ENCODE measurements around the gene HOXA10.

DNA sequence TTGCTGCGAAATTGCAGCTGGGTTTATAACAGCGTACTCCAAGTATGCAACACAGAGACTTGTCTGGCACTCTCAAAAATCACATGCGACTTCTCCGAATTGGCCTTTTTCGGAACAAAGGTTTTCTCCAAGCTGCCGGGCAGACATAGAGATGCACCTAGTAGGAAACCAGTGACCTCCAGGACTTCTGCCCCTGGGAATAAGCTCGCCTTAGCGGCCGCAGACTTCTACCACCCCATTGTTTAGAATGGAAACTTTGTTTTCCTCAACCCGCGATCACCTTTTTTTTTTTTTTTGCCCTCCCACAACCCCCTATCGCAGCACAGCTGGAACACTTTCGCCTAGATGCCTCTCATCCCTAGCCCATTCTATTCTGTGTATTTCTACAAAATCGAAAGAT lies 4.9 kb upstream of the HOXA10 start:
- TF ChIP-seq CTCF (IDR thresholded peaks at IDR 0.05; ENCODE audit: low read depth, low read length) (no peak), EZH2phosphoT487 (IDR thresholded peaks at IDR 0.05; ENCODE audit: low read depth) (no peak)
